Activated naive CD4-positive, alpha-beta T cell treated with anti-CD3 and anti-CD28 coated beads, Interleukin-2, amount 50 U/mL, for 72 hours (primary cell): ENCODE measurements around the gene MUC13. TPM values are rescaled to one million over a fixed set of nuclear protein-coding genes. Genes with fewer than 3 reads are reported as not detected.

Experiments
- ATAC-seq, 2 donors: fragments of 150-1000 bp; cut with Tn5 transposase; 2 replicates each; pipeline ENCODE4 v1.10.0; 2021; ENCODE audit warnings: mild to moderate bottlenecking in 2 of 2, moderate library complexity in 2 of 2
- DNase-seq, 2 donors: peaks; one replicate each; pipeline ENCODE4 v3.0.0; 2021 to 2022; ENCODE audit warnings: low spot score in 2 of 2
- H3K27ac Mint-ChIP-seq, 2 donors: one replicate each; pipeline ENCODE4 v1.8.0; 2022; ENCODE audit warnings: mild to moderate bottlenecking in 2 of 2, mixed read lengths in 2 of 2
- H3K36me3 Mint-ChIP-seq, 2 donors: one replicate each; pipeline ENCODE4 v1.8.0; 2022; ENCODE audit warnings: mixed read lengths in 2 of 2
- H3K9me3 Mint-ChIP-seq, 2 donors: one replicate each; pipeline ENCODE4 v1.8.0; 2022; ENCODE audit warnings: mixed read lengths in 2 of 2
- total RNA-seq, 2 donors: library from RNA; stranded (reverse); gene quantifications; one replicate each; pipeline ENCODE4 v1.2.3, GENCODE V29; 2022

The MUC13 gene
- total RNA-seq, 2 donors from 2014 or later: not detected

DNA sequence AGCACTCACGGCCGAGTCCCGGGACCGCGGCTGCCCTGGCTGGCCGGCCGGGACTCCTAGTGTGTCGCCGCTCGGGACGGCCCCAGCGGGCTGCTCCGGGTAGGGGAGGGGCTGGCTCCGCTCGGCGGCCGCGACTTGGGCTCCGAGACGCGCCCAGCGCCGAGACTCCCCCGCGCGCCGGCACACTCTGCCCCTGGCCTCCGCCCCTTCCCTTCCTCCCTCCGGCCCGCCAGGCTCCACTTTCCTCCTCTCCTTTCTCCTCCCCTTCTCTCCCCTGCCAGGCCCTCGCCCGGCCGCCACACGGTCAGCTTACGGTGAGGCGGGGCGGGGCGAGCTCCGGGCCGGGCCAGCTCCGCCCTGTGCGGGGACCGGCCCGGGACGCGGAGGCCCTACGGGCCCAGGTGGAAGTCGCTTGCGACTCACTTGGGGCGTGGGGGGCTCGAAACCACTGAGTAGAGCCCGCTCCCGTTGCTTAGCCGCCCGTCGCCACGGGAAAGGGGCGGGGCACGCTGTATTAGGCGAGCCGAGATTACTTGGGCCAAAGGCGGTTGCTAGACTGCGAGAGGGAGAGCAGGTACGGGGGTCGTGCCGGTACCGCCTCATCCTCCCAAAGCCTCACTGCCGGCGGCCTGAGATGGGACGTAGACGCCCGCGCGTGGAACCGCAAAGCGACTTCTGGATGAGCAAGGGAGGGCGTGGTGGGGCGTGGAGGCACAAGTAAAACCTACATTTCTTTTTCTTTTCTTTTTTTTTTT lies 47.2 kb downstream of the MUC13 start, which contains the start of gene ITGB5:
Gene ITGB5 (minus strand): TSS at position 189 of the 755 bp plus-strand sequence. CDS start 365 bp downstream, outside the sequence.
- H3K36me3 Mint-ChIP-seq: no peaks in the 10 kb centered on the region
- ATAC-seq (peak; percentile 80 to 84), DNase-seq (peak; percentile 50 to 57)
- no peaks in the 10 kb centered on the region for H3K9me3 Mint-ChIP-seq
- H3K27ac Mint-ChIP-seq: no peak within 1 kb of the TSS

DNA sequence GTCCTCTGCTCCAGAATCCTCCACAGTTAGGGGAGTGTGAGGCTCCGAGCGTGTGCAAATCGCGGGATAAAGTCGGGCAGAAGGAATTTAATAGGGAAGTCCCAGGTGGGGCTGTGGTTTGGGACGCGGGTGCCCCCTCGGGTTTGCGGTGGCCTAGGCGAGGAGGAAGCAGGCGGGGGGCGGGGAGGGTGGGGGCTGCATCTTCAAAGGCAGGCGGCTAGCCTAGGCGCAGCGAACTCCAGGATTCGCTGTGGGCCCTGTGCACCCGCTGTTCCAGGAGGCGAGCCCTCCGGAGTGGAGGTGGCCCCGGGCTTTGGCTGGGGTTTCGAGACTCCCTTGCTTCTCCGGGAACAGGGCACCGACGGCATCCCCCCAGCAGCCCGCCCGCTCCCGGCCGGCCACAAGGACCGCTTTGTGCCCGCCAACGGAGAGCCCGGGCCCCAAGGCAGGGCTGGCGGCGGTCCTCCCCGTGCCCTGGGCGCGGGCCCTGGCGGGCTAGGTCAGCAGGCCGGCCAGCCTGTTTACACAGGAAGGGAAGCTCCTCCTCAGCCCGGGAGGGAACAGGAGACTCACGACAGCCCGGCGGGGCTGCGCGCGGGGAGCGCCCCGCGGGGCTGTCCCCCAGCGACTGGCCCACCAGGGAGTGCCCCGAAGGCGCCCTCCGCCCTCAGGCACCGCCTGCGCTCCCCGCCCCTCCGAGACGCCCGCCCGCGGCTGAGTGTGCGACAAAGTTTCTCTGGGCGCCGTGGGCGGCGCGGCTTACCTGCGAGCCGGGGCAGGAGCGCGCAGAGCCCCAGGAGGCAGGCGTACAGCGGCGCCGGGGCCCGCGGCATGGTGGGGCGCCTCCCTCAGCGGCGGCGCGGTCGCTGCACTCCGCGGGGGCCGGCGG lies 48.1 kb downstream of the MUC13 start:
- no peaks in the 10 kb centered on the region for H3K9me3 Mint-ChIP-seq
- no peak overlapping the region for H3K27ac Mint-ChIP-seq
- peak; percentile 37 to 60 for DNase-seq
- peak; percentile 78 for ATAC-seq
- H3K36me3 Mint-ChIP-seq: no peaks in the 10 kb centered on the region

DNA sequence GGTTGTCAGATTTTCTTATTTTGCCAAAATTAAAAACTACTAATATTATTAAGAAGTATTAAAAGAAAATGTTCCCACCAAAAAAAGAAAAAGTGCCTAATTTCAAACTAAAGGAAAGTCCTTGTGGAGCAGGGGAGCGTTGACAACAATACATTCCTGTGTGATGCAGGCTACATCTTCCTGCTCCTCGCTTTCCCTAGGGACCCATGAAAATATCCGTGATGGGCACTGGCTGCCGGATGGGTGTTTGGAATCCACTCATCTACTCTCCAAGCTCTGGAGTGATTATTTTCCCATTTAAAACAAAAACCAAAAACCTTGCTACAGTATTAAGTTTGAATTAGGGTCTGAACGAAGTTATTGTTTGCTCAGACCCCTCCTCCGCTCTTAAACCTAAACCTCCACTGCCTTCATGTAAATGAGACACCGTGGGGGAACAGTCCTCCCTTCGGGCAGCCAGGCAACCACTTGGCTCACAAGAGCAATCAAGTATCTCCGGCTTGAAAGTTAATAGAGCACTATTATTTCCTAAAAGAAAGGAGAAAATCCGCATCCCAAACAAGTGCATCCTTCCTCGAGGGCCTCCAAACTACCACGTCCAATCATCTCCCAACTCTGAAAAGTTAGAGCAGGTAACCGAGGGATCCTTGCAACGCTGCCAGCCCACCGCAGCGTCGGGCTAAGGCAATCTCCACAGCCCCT lies 48.9 kb downstream of the MUC13 start:
- ATAC-seq: no peak

DNA sequence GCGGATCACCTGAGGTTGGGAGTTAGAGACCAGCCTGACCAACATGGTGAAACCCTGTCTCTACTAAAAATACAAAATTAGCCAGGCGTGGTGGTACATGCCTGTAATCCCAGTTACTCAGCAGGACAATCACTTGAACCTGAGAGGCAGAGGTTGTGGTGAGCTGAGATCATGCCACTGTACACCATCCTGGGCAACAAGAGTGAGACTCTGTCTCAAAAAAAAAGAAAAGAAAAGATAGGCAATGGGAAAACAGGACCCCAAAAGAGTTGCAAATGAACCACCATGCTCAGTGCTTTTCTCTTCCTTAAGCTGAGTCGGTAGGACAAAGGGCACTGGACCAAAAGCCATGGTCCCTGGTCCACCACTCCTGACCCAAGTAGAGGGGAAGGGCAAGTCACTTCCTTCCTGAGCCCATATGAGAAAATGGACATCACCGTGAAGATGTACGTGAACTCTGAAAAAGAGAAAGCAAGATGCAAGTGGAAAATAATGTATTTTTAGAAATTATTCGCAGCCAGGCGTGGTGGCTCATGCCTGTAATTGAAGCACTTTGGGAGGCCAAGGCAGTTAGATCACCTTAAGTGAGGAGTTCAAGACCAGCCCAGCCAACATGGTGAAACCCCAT lies 50.0 kb downstream of the MUC13 start:
- no peak for ATAC-seq

More for the DNA sequence above, 48.9 kb downstream of the MUC13 start:
- no peak for DNase-seq
- no peaks in the 10 kb centered on the region for H3K9me3 Mint-ChIP-seq
- H3K36me3 Mint-ChIP-seq: no peaks in the 10 kb centered on the region
- no peak overlapping the region for H3K27ac Mint-ChIP-seq

DNA sequence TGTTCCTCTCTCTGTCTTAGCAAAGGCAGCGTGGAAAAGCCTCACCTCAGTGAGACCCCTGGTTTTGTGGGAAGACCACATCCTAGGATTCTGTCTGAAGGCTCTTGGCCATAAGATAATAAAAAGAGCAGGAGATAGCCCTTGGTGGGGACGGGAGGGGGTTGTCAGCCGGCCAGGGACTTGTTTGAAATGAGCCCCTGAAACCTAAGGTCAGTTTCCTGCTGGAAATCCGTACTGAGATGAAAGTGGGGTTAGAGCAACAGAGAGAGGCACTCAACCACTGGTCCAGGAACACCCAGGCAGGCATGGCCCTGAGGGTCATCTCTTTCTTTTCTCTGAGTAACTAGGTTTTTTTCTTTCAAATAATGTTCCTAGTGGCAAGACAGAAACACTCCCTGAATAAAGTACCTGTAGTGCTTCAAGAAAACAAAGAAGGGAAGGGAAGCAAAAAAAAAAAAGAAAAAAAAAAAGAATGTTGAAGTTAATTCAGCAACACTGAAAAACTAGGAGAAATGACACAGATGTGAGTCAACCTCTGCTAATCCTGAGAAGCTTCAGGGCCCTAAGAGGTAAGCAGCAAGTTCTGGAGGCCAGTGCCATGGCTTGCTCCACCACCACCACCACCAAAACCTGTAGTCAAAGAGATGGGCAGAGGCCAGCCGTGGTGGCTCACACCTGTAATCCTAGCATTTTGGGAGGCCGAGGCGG lies 50.6 kb downstream of the MUC13 start:
- ATAC-seq (no peak), DNase-seq (no peak)
- Mint-ChIP-seq H3K27ac (no peak overlapping the region), H3K36me3 (no peaks in the 10 kb centered on the region), H3K9me3 (no peaks in the 10 kb centered on the region)

More for the DNA sequence above, 50.0 kb downstream of the MUC13 start:
- DNase-seq: no peak
- Mint-ChIP-seq H3K36me3 (no peaks in the 10 kb centered on the region), H3K27ac (no peak overlapping the region), H3K9me3 (no peaks in the 10 kb centered on the region)

DNA sequence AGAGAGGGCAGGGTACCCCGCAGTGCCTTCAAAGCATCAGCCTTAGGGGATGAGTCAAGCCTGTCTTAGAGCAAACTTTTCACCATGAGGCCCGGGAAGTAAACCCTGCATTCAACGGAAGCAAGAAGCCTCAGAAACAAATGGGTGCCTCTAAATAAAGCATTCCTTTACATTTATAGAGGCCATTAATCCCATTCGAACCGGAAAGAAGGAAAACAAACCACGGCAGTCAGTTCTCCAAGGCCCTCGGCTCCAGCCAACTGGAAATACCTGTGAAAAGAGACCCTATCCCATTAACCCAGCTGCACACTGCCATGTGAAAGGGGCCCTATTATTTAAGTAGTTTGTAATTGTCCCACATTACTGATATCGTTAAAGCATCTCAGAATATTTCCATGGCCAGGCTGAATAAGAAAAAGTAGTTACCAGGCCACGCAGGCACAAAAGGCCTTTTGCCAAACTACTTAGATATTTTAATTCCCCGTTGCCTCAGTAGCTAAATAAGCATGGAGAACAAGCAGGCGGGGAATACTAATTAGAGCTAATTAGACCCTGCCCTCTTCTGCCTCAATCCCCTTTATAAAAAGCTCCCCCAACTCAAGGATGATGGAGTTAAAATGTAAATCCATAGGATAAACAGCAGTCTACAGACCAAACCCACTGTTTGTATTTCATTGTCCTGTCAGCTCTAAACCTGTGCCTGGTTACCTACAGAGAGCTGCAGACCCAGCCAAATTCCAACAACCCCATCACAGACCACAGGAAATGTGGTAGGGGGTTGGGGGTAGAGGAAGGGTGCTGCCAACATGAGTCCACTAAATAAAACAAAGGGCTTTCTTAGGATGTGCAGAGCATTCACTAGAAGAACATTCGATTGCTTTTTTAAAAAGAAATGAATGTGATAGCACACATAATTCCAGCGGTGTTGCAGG lies 51.5 kb downstream of the MUC13 start:
- DNase-seq (no peak), ATAC-seq (no peak)
- no peak overlapping the region for H3K27ac Mint-ChIP-seq
- no peaks in the 10 kb centered on the region for H3K36me3 Mint-ChIP-seq
- H3K9me3 Mint-ChIP-seq: no peaks in the 10 kb centered on the region

DNA sequence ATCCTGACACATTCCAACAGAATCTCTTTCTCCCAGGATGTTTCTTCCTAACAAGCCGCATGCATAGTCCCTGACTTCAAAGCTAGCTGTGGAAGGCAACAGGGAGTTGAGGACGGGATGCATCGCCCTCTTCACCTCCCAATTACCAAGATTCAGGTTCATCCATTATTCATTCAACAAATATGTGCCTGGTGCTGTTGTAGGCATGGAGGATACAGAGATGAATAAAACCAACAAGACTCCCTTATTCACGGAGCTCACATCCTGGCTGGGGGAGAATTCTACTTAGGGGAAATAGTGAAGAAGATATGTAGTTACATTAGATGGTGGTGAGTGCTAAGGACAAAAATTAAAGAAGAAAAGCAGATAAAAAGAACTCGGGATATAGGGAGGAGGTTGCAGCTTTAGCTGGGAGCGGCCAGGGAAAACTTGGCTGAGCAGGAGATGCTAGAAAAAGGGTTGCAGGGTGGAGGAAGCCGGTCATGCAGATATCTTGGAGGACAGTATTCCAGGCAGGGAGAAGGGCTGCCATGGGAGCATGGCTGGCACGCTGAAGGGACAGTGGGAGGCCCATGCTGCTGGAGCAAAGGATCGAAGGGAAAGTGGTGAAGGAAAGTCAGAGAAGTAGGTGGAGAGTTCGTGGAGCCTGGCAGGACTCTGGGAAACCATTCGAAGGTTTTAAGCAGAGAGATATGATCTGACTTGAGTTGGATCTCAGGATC lies 52.4 kb downstream of the MUC13 start:
- ATAC-seq (no peak), DNase-seq (no peak)
- H3K9me3 Mint-ChIP-seq: no peaks in the 10 kb centered on the region
- H3K27ac Mint-ChIP-seq: no peak overlapping the region
- H3K36me3 Mint-ChIP-seq: no peaks in the 10 kb centered on the region

DNA sequence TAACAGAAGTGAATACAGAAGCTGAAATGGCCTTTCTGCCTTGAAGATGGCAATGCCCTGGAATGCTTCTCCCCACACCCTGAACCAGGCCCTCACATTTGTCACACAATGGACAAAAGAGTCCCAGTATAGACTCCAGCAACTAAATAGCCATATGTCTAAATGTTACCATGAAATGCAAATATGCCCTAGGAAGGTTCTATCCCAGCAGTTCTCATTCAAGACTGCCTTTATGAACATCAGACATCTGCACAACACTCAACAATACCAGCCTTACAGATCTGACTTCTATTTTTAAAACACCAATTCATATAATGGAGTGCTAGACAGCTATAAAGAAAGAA lies 55.2 kb downstream of the MUC13 start:
- no peaks in the 10 kb centered on the region for H3K36me3 Mint-ChIP-seq
- no peak for ATAC-seq
- peak overlapping the region in 1 of 2 donors; percentile 3 for H3K27ac Mint-ChIP-seq

DNA sequence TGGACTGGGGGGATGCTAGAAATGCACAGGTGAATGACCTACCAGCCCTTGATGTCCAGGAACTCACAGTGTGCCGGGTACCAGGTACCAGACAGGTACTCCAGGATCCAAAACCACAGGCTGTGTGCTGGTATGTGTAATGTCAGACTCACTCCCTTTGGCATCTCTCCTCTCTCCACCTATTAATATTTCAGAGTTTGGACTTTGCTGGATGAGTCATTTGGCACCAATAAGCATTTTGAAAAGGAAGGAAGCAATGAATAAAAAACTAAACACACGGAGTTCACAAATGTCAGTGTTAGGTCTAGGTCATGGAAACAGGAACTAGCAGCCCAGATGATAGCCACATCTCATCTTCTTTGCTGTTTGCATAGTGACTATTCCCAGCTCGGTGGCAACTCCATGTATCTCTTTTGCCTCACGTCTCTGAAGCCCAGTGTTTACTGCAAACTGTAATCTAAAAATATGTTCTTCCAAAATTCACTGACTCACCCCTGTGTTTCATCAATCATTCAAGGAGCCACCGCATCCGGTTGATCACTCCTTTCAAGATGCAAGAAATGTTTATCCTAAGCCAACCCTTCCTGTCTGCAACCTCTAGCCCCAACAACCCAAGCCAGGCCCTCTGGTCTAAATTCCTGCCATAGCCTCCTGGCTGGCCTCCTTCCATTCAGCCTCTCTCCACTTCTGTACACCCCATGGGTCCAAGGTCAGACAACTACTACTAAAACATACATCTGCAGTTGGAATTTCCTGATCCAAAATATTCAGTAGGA lies 55.8 kb downstream of the MUC13 start:
- DNase-seq (no peak), ATAC-seq (peak; percentile 62 to 79)
- Mint-ChIP-seq H3K27ac (peak overlapping the region in 1 of 2 donors; percentile 3), H3K9me3 (no peaks in the 10 kb centered on the region), H3K36me3 (no peaks in the 10 kb centered on the region)

More for the DNA sequence above, 55.2 kb downstream of the MUC13 start:
- no peaks in the 10 kb centered on the region for H3K9me3 Mint-ChIP-seq
- no peak for DNase-seq

DNA sequence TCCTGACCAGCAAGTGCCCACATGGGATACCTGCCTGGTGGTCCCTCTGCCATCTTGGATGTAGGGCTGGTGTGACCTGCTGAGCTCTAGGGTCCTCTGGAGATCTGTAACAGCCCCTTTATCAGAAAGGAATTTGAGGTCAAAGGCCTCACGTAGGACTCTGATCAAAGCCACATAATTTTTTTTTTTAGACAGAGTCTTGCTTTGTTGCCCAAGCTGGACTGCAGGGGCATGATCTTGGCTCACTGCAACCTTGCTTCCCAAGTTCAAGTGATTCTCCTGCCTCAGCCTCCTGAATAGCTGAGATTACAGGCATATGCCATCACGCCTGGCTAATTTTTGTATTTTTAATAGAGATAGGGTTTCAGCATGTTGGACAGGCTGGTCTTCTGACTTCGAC lies 56.9 kb downstream of the MUC13 start:
- H3K36me3 Mint-ChIP-seq: no peaks in the 10 kb centered on the region
- H3K9me3 Mint-ChIP-seq: no peaks in the 10 kb centered on the region
- DNase-seq: no peak
- ATAC-seq: no peak
- H3K27ac Mint-ChIP-seq: no peak overlapping the region

DNA sequence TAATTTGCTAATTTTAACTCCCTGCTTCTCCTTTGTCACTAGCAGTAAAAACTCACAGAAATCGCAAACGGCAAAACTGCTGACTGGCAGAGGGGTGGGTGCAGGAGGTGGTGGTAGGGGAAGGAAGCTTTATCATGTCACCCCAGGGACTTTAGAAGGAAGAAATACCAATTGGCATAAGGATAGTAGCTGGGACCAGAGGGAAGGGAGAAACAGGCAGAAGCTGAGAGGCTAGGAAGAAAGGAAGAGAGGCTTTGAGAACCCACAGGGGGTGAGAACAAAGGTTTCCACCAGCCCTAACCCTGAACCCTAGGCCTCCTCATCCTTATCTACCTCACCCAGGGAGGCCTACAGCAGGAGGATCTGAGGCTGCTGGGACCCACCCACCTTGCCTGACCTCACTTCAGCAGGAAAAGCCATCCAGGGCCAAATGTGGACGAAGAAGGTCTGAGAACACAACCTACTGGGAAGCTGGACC lies 58.1 kb downstream of the MUC13 start:
- ATAC-seq: no peak
- Mint-ChIP-seq H3K27ac (no peak overlapping the region), H3K36me3 (no peaks in the 10 kb centered on the region)

DNA sequence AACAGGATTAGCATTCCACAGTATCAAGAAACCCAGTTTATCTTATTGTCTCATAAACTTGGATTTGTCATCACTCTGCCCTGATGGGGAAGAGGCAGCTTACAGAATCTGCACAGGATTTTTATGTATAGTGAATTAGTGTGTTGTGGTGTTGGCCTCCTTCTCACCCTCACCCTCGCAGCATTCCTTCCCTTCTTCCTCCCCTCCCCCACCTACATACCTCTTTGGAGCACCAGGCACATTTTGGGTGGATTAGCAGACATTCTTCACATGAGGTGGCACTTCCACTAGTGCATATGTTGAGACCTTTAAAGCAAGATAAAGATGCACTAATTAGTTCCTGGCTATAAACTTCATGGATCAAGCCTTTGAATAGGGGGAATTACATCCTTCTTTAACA lies 61.3 kb downstream of the MUC13 start:
- no peak for DNase-seq
- Mint-ChIP-seq H3K9me3 (no peaks in the 10 kb centered on the region), H3K27ac (no peak overlapping the region), H3K36me3 (no peaks in the 10 kb centered on the region)
- no peak for ATAC-seq

More for the DNA sequence above, 58.1 kb downstream of the MUC13 start:
- DNase-seq: no peak
- H3K9me3 Mint-ChIP-seq: no peaks in the 10 kb centered on the region

DNA sequence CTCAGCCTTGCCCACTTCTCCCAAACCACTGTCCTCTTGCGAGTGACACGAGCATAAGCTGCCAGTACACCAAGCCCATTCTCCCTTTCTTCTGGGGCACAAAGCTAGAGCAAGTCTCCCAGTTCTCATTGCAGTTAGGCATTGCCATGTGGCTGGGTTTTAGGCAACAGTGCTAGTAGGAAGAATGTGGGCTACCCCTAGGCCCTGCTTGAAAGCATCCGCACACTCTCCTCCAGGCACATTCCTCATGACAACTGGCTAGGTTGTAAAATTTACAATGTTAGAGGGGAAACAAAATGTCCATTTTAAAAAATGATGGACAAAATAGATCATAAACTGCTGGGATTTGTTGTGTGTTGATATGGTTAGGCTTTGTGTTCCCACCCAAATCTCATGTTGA lies 67.0 kb downstream of the MUC13 start:
- ATAC-seq: no peak

DNA sequence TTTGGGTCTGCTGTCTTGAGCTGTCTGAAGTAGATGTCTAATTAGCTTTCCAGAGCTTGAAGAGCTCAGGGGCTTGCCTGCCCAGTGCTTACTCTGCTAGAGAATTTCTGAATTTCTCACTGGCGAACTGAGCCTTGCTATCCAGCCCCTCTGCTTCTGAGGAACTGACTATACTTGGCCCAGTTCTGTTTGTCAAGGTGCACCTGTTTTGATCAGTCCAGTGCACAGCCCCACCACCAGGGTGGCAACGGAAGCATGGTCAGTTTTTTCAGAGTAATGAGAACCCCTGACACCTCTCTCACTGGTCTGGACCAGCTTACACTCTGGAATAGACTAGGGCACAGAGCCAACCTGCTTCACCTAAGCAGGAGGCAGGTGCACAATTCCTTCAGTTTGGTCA lies 72.5 kb downstream of the MUC13 start:
- ATAC-seq: no peak
- no peak overlapping the region for H3K27ac Mint-ChIP-seq
- no peaks in the 10 kb centered on the region for H3K9me3 Mint-ChIP-seq
- no peaks in the 10 kb centered on the region for H3K36me3 Mint-ChIP-seq
- no peak for DNase-seq

More for the DNA sequence above, 67.0 kb downstream of the MUC13 start:
- DNase-seq: no peak
- no peaks in the 10 kb centered on the region for H3K36me3 Mint-ChIP-seq
- H3K9me3 Mint-ChIP-seq: no peaks in the 10 kb centered on the region
- H3K27ac Mint-ChIP-seq: no peak overlapping the region
